A549 (cell line): ENCODE results near the gene GPD1L. TPM values are rescaled to one million over a fixed set of nuclear protein-coding genes. Genes with fewer than 3 reads are reported as not detected.

Experiments
- ATAC-seq, 2 experiments: fragments of 200-7000 bp in 1 of 2; fragments of >200 bp in 1 of 2; cut with Nextera tagmentation in 1 of 2; cut with Tn5 transposase in 1 of 2; 3 replicates each; pipeline versions ENCODE4 v1.8.0 to v1.9.1; 2018 to 2020; ENCODE audit warnings: mild to moderate bottlenecking in 1 of 2, moderate library complexity in 1 of 2
- CTCF ChIA-PET: fragments of 300-600 bp; sonication (Branson Sonifier 250); formaldehyde crosslinking; extraction: SDS; loops from one replicate; lab custom pipeline; 2021; ENCODE audit warnings: antibody characterized with exemption, inconsistent platforms; lab: Yijun Ruan, JAX
- POLR2A ChIA-PET: fragments of 350-600 bp; formaldehyde crosslinking; extraction: SDS; loops from one replicate; lab custom pipeline; 2021; ENCODE audit warnings: antibody characterized with exemption, inconsistent platforms; lab: Yijun Ruan, JAX
- DNase-seq, 2 experiments: peaks; one replicate each; pipeline versions ENCODE4 v3.0.0 to v3.0.0-alpha.2; 2011 to 2016; ENCODE audit warnings: low read depth in 1 of 2, low spot score in 1 of 2
- FAIRE-seq: peaks from 2 replicates; lab custom pipeline; 2011; peaks lifted over from hg19 to GRCh38; lab: Jason Lieb, UNC
- H3K27ac ChIP-seq, 2 experiments: fragments of >200 bp; sonication (Bioruptor Twin); formaldehyde crosslinking; 3 replicates each; pipeline ENCODE4 v1.5.1; 2016 to 2017
- H3K4me1 ChIP-seq: fragments of >200 bp; sonication (Bioruptor Twin); formaldehyde crosslinking; 3 replicates; pipeline ENCODE4 v1.6.1; 2016
- H3K4me2 ChIP-seq: fragments of >200 bp; sonication (Bioruptor Twin); formaldehyde crosslinking; 3 replicates; pipeline ENCODE4 v1.6.1; 2016
- H3K4me3 ChIP-seq: fragments of >200 bp; sonication (Bioruptor Twin); formaldehyde crosslinking; 3 replicates; pipeline ENCODE4 v1.5.1; 2016
- H3K9me3 ChIP-seq: fragments of >200 bp; sonication (Bioruptor Twin); formaldehyde crosslinking; 3 replicates; pipeline ENCODE4 v1.6.1; 2016
- BHLHE40 ChIP-seq: IDR thresholded peaks from 2 replicates; pipeline ENCODE4 v1.6.1; 2012; ENCODE audit warnings: low read depth, low read length, inconsistent platforms
- CBX2 ChIP-seq: fragments of 200-600 bp; sonication (generic); IDR thresholded peaks from 2 replicates; pipeline ENCODE4 v1.6.1; 2016; ENCODE audit warnings: low read depth, mild to moderate bottlenecking, borderline replicate concordance
- FOSL2 ChIP-seq, 2 experiments: fragments of 450-650 bp in 1 of 2; fragments of >200 bp in 1 of 2; sonication (Bioruptor Twin) in 1 of 2; formaldehyde crosslinking; IDR thresholded peaks; 2 replicates each; pipeline versions ENCODE4 v1.5.0 to v1.6.1; 2016 to 2020; ENCODE audit warnings: mild to moderate bottlenecking in 1 of 2, moderate library complexity in 1 of 2
- HEYL ChIP-seq: fragments of 250-450 bp; sonication (Bioruptor Pico); IDR thresholded peaks from 2 replicates; pipeline ENCODE4 v1.8.0; 2021; ENCODE audit warnings: mild to moderate bottlenecking, moderate library complexity
- MAFK ChIP-seq: fragments of 450-650 bp; IDR thresholded peaks from 2 replicates; pipeline ENCODE4 v1.6.1; 2014; ENCODE audit not compliant: partially characterized antibody
- NFE2L2 ChIP-seq: fragments of 150-350 bp; conservative IDR thresholded peaks from 2 replicates; pipeline ENCODE4 v1.6.1; 2014; ENCODE audit warnings: low read length
- POLR2AphosphoS2 ChIP-seq: conservative IDR thresholded peaks from 2 replicates; pipeline ENCODE4 v1.6.1; 2012; ENCODE audit warnings: low read length, improper control_type of control experiment, inconsistent platforms
- RAD21 ChIP-seq, 2 experiments: fragments of >200 bp in 1 of 2; sonication (Bioruptor Twin) in 1 of 2; formaldehyde crosslinking in 1 of 2; IDR thresholded peaks in 1 of 2; conservative IDR thresholded peaks in 1 of 2; 2 replicates in 1 of 2; 3 replicates in 1 of 2; pipeline ENCODE4 v1.6.1; 2012 to 2018; ENCODE audit warnings: inconsistent platforms in 1 of 2
- RCOR1 ChIP-seq: fragments of 150-350 bp; IDR thresholded peaks from 2 replicates; pipeline ENCODE4 v1.6.1; 2014; ENCODE audit warnings: antibody characterized with exemption, low read length, low read depth
- SMC3 ChIP-seq: fragments of >200 bp; sonication (Bioruptor Twin); formaldehyde crosslinking; IDR thresholded peaks from 3 replicates; pipeline ENCODE4 v1.6.1; 2018; ENCODE audit warnings: inconsistent platforms
- SREBF2 ChIP-seq: fragments of 450-650 bp; IDR thresholded peaks from 2 replicates; pipeline ENCODE4 v1.6.1; 2014; ENCODE audit warnings: mild to moderate bottlenecking, moderate library complexity
- ZFP36 ChIP-seq: fragments of 450-650 bp; IDR thresholded peaks from 2 replicates; pipeline ENCODE4 v1.6.1; 2014; ENCODE audit warnings: borderline replicate concordance; ENCODE audit not compliant: partially characterized antibody
- WGBS: methylation state at CpG from one replicate; pipeline ENCODE4 v1.1.6; 2017; ENCODE audit errors: missing lambda C conversion rate; 5-methylcytosine and 5-hydroxymethylcytosine counted together
- polyA plus RNA-seq, 4 experiments: library from polyadenylated mRNA; depleted of rRNA in 3 of 4; stranded (reverse); fragments of >200 nt; fragmentation: RNase III in 1 of 4; extraction: RNeasy Plus Mini Kit Qiagen cat#74134 plus additional on column Dnase treatment in 1 of 4; gene quantifications; 2 replicates in 3 of 4; 3 replicates in 1 of 4; pipeline ENCODE4 v1.2.3, GENCODE V29; 2011 to 2017
- TF ChIP-seq, protein P1 (sequence below): fragments of 200-600 bp; sonication (generic); IDR thresholded peaks from 2 replicates; pipeline ENCODE4 v1.6.1; 2016; ENCODE audit warnings: antibody characterized with exemption, mild to moderate bottlenecking, moderate library complexity
- TF ChIP-seq, protein P2 (sequence below): IDR thresholded peaks from 2 replicates; pipeline ENCODE4 v1.6.1; 2012
- TF ChIP-seq, protein P3 (sequence below): fragments of >200 bp; sonication (Bioruptor Twin); formaldehyde crosslinking; IDR thresholded peaks from 3 replicates; pipeline ENCODE4 v1.5.1; 2016
- TF ChIP-seq, protein P4 (sequence below): IDR thresholded peaks from 2 replicates; pipeline ENCODE4 v1.6.1; 2012; ENCODE audit warnings: low read depth, borderline replicate concordance
- TF ChIP-seq, protein P5 (sequence below): fragments of >200 bp; sonication (Bioruptor Twin); formaldehyde crosslinking; IDR thresholded peaks from 3 replicates; pipeline ENCODE4 v1.6.1; 2016
- TF ChIP-seq, protein P6 (sequence below): fragments of 150-350 bp; IDR thresholded peaks from 2 replicates; pipeline ENCODE4 v1.6.1; 2014; ENCODE audit warnings: low read depth, mild to moderate bottlenecking, low read length

The GPD1L gene
- polyA plus RNA-seq, 2 of the 4 experiments (the other 2 are of a cell fraction): 13.6 to 31.0 TPM

DNA sequence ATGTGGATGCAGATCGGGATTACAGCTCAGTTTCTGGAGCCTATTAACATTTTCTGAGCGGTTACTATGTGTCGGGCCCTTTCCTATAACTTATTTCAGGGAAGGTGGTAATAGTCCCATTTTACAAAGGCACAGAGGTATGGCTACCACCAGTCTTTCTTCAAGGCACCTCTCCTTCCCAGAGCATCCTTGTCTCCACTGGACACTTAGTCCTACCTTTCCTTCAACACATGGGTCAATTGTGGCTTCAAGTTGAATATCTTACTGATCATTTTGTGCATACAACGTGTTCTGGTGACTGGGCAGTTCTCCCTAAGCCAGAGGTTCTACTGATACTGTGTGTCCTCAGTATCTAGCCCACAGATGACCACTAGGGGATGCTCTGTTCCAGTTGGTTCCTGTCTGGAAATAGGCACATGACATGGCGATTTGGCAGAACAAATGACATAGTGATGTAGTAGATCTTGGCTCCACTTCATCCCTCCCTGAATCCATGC is 71.3 kb downstream of the GPD1L start:
- CTCF ChIA-PET: interaction anchor here (0.7 to 4.1 kb wide), 44 partner anchors 9 to 1408 kb away, joined by 3 to 40 read pairs (median 4); partner anchors contain the start of genes OSBPL10 and ZNF860
- FAIRE-seq: peak; percentile 89
- TF ChIP-seq, protein P1, sequence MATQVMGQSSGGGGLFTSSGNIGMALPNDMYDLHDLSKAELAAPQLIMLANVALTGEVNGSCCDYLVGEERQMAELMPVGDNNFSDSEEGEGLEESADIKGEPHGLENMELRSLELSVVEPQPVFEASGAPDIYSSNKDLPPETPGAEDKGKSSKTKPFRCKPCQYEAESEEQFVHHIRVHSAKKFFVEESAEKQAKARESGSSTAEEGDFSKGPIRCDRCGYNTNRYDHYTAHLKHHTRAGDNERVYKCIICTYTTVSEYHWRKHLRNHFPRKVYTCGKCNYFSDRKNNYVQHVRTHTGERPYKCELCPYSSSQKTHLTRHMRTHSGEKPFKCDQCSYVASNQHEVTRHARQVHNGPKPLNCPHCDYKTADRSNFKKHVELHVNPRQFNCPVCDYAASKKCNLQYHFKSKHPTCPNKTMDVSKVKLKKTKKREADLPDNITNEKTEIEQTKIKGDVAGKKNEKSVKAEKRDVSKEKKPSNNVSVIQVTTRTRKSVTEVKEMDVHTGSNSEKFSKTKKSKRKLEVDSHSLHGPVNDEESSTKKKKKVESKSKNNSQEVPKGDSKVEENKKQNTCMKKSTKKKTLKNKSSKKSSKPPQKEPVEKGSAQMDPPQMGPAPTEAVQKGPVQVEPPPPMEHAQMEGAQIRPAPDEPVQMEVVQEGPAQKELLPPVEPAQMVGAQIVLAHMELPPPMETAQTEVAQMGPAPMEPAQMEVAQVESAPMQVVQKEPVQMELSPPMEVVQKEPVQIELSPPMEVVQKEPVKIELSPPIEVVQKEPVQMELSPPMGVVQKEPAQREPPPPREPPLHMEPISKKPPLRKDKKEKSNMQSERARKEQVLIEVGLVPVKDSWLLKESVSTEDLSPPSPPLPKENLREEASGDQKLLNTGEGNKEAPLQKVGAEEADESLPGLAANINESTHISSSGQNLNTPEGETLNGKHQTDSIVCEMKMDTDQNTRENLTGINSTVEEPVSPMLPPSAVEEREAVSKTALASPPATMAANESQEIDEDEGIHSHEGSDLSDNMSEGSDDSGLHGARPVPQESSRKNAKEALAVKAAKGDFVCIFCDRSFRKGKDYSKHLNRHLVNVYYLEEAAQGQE: no peak
- TF ChIP-seq ZFP36 (no peak), POLR2AphosphoS2 (no peak), RCOR1 (no peak), FOSL2 (IDR thresholded peaks at IDR 0.05) (no peak), FOSL2 (CRISPR knock-in tag; IDR thresholded peaks at IDR 0.05) (no peak), HEYL (no peak), SREBF2 (no peak), SMC3 (peak; percentile 73), NFE2L2 (peak; percentile 55; the same call in 1 of the 2 replicates), MAFK (peak; percentile 80), RAD21 (conservative IDR thresholded peaks at IDR 0.05 in 1 of 2, IDR thresholded peaks at IDR 0.05 in 1 of 2) (peak; percentile 72 to 84; a peak in 4 of 5 replicates), BHLHE40 (no peak), CBX2 (no peak)
- TF ChIP-seq, protein P2, sequence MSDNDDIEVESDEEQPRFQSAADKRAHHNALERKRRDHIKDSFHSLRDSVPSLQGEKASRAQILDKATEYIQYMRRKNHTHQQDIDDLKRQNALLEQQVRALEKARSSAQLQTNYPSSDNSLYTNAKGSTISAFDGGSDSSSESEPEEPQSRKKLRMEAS: peak; percentile 45; the same call in 1 of the 2 replicates
- TF ChIP-seq, protein P3, sequence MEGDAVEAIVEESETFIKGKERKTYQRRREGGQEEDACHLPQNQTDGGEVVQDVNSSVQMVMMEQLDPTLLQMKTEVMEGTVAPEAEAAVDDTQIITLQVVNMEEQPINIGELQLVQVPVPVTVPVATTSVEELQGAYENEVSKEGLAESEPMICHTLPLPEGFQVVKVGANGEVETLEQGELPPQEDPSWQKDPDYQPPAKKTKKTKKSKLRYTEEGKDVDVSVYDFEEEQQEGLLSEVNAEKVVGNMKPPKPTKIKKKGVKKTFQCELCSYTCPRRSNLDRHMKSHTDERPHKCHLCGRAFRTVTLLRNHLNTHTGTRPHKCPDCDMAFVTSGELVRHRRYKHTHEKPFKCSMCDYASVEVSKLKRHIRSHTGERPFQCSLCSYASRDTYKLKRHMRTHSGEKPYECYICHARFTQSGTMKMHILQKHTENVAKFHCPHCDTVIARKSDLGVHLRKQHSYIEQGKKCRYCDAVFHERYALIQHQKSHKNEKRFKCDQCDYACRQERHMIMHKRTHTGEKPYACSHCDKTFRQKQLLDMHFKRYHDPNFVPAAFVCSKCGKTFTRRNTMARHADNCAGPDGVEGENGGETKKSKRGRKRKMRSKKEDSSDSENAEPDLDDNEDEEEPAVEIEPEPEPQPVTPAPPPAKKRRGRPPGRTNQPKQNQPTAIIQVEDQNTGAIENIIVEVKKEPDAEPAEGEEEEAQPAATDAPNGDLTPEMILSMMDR: peak; percentile 73
- TF ChIP-seq, protein P4, sequence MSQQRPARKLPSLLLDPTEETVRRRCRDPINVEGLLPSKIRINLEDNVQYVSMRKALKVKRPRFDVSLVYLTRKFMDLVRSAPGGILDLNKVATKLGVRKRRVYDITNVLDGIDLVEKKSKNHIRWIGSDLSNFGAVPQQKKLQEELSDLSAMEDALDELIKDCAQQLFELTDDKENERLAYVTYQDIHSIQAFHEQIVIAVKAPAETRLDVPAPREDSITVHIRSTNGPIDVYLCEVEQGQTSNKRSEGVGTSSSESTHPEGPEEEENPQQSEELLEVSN: no peak
- TF ChIP-seq, protein P5, sequence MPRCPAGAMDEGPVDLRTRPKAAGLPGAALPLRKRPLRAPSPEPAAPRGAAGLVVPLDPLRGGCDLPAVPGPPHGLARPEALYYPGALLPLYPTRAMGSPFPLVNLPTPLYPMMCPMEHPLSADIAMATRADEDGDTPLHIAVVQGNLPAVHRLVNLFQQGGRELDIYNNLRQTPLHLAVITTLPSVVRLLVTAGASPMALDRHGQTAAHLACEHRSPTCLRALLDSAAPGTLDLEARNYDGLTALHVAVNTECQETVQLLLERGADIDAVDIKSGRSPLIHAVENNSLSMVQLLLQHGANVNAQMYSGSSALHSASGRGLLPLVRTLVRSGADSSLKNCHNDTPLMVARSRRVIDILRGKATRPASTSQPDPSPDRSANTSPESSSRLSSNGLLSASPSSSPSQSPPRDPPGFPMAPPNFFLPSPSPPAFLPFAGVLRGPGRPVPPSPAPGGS: no peak
- TF ChIP-seq, protein P6, sequence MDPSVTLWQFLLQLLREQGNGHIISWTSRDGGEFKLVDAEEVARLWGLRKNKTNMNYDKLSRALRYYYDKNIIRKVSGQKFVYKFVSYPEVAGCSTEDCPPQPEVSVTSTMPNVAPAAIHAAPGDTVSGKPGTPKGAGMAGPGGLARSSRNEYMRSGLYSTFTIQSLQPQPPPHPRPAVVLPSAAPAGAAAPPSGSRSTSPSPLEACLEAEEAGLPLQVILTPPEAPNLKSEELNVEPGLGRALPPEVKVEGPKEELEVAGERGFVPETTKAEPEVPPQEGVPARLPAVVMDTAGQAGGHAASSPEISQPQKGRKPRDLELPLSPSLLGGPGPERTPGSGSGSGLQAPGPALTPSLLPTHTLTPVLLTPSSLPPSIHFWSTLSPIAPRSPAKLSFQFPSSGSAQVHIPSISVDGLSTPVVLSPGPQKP: no peak
- peak; percentile 67 to 91 for DNase-seq
- Histone ChIP-seq H3K9me3 (no peaks in the 10 kb centered on the region), H3K4me1 (peaks cover 5% of the 10 kb centered on the region; the same call in 1 of the 3 replicates), H3K4me3 (no peak overlapping the region), H3K27ac (peak overlapping the region in 1 of 2 experiments; percentile 2; a peak in 1 of 6 replicates), H3K4me2 (peak overlapping the region; percentile 54)
- POLR2A ChIA-PET: no interaction called here
- peak; percentile 96 to 98 for ATAC-seq
- 10% methylated on average over 5 of the region's 5 CpGs for WGBS
